Upper lobe of left lung (tissue), 6 donors: ENCODE measurements around the gene SMIM31. TPM values are rescaled to one million over a fixed set of nuclear protein-coding genes. Genes with fewer than 3 reads are reported as not detected.

Source experiments
- ATAC-seq, 2 donors: fragments of 200-7000 bp; cut with Tn5 transposase; one replicate each; pipeline ENCODE4 v1.9.1; 2022; ENCODE audit warnings: mild to moderate bottlenecking in 2 of 2, moderate library complexity in 2 of 2; ENCODE audit not compliant: low FRiP score in 2 of 2
- DNase-seq, 2 donors: peaks; one replicate each; pipeline ENCODE4 v3.0.0-alpha.2; 2019 to 2020
- H3K27ac ChIP-seq, 4 donors: fragments of 200-600 bp; sonication (generic); one replicate each; pipeline ENCODE4 v1.5.1; 2016 to 2019
- H3K27me3 ChIP-seq, 4 donors: fragments of 200-600 bp; sonication (generic); one replicate each; pipeline ENCODE4 v1.5.1; 2017 to 2019
- H3K36me3 ChIP-seq, 4 donors: fragments of 200-600 bp; sonication (generic); one replicate each; pipeline ENCODE4 v1.5.1; 2016 to 2019
- H3K4me1 ChIP-seq, 4 donors: fragments of 200-600 bp; sonication (generic); one replicate each; pipeline ENCODE4 v1.5.1; 2018 to 2019
- H3K4me3 ChIP-seq, 4 donors: fragments of 200-600 bp; sonication (generic); one replicate each; pipeline ENCODE4 v1.5.1; 2017 to 2019; ENCODE audit warnings: mild to moderate bottlenecking in 2 of 4, moderate library complexity in 1 of 4
- H3K9me3 ChIP-seq, 4 donors: fragments of 200-600 bp; sonication (generic); one replicate each; pipeline ENCODE4 v1.5.1; 2018 to 2019
- EP300 ChIP-seq, 4 donors: sonication (generic); formaldehyde crosslinking; IDR thresholded peaks; one replicate each; pipeline ENCODE4 v1.5.1; 2017; ENCODE audit warnings: antibody characterized with exemption in 4 of 4, control low read depth in 2 of 4
- POLR2A ChIP-seq, 4 donors: fragments of 450-650 bp; IDR thresholded peaks; one replicate each; pipeline ENCODE4 v1.5.1; 2016 to 2017; ENCODE audit warnings: antibody characterized with exemption in 4 of 4, mild to moderate bottlenecking in 2 of 4
- POLR2AphosphoS5 ChIP-seq, 2 donors: sonication (generic); formaldehyde crosslinking; IDR thresholded peaks; one replicate each; pipeline ENCODE4 v1.5.1; 2017; ENCODE audit warnings: antibody characterized with exemption in 2 of 2
- WGBS, 2 donors: methylation state at CpG; one replicate each; pipeline ENCODE4 v1.1.5; 2017 to 2018; 5-methylcytosine and 5-hydroxymethylcytosine counted together
- total RNA-seq, 6 donors: library from RNA; depleted of rRNA in 4 of 6; stranded (reverse); fragments of >200 nt in 4 of 6; gene quantifications; one replicate each; pipeline versions ENCODE4 v1.1.0 to v1.2.1, GENCODE V29; 2016 to 2021
- TF ChIP-seq, protein P1 (sequence below), 6 experiments: fragments of 450-650 bp in 4 of 6; fragments of 200-600 bp in 2 of 6; sonication (generic) in 2 of 6; IDR thresholded peaks; one replicate each; pipeline ENCODE4 v1.5.1; 2016 to 2019; ENCODE audit warnings: antibody characterized with exemption in 6 of 6
- donor health status: DM: no; HTN: no; CAD: no; lungs with moderate emphysema.
- donor health status: DM: no; HTN: yes; CAD: no; lungs with severe emphysema.

SMIM31 gene
- total RNA-seq, 6 donors from 2014 or later = 0.11 to 1.7 (median 0.54) TPM; not detected in 2

DNA sequence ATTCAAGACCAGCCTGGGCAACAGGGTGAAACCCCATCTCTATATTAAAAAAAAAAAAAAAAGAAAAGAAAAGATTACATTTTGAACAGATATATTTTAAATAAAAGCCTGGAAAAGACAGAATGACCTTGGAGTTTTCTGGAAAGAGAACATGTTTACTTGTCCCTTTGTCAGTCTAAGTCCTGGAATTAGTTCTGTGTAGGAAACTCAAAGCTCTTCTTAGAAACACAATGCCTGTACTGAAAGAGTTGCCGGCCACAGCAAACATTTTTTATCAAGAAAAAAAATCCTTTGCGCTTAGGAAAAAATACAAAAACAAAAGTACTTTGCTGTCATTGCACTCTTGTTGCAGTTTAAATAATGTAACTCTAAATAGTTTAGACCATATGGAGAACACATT is 59.6 kb downstream of the SMIM31 start:
- no peak for ATAC-seq
- no peak for TF ChIP-seq POLR2A (IDR thresholded peaks at IDR 0.05)
- TF ChIP-seq EP300 (IDR thresholded peaks at IDR 0.05) = no peak
- TF ChIP-seq POLR2AphosphoS5 (IDR thresholded peaks at IDR 0.05) = no peak
- TF ChIP-seq, protein P1, sequence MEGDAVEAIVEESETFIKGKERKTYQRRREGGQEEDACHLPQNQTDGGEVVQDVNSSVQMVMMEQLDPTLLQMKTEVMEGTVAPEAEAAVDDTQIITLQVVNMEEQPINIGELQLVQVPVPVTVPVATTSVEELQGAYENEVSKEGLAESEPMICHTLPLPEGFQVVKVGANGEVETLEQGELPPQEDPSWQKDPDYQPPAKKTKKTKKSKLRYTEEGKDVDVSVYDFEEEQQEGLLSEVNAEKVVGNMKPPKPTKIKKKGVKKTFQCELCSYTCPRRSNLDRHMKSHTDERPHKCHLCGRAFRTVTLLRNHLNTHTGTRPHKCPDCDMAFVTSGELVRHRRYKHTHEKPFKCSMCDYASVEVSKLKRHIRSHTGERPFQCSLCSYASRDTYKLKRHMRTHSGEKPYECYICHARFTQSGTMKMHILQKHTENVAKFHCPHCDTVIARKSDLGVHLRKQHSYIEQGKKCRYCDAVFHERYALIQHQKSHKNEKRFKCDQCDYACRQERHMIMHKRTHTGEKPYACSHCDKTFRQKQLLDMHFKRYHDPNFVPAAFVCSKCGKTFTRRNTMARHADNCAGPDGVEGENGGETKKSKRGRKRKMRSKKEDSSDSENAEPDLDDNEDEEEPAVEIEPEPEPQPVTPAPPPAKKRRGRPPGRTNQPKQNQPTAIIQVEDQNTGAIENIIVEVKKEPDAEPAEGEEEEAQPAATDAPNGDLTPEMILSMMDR (IDR thresholded peaks at IDR 0.05) = no peak
- Histone ChIP-seq H3K4me3 (no peak overlapping the region), H3K27ac (no peak overlapping the region), H3K27me3 (no peaks in the 10 kb centered on the region), H3K4me1 (no peaks in the 10 kb centered on the region), H3K9me3 (no peaks in the 10 kb centered on the region), H3K36me3 (no peaks in the 10 kb centered on the region)
- no peak for DNase-seq
- 71 to 74% methylated on average over 2 of the region's 2 CpGs for WGBS, 2 donors

DNA sequence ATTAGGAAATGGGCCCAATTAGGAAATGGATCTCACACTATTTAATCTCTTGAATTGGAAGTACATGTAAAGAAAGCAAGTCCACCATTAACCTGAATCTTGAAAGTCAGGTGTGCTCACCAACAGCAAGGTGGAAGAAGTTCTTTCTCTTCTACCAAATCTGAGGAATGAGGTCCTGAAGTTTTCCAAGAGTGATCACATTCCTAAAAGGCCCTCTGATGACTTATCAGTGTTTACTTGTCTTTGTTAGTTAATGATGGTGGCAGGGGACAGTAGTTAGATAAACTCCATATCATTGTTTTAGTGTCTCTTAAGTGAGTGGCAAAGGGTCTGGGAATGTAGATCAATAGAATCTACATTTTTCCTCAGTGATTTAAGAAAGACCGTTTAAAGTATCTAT is 61.8 kb downstream of the SMIM31 start:
- Histone ChIP-seq H3K27ac (no peak overlapping the region), H3K4me1 (no peaks in the 10 kb centered on the region), H3K36me3 (no peaks in the 10 kb centered on the region), H3K27me3 (no peaks in the 10 kb centered on the region), H3K4me3 (no peak overlapping the region), H3K9me3 (no peaks in the 10 kb centered on the region)
- WGBS, 2 donors = 59 to 61% methylated on average over 1 of the region's 1 CpG
- TF ChIP-seq, protein P1 (IDR thresholded peaks at IDR 0.05) = no peak
- TF ChIP-seq POLR2AphosphoS5 (IDR thresholded peaks at IDR 0.05) (no peak), POLR2A (IDR thresholded peaks at IDR 0.05) (no peak), EP300 (IDR thresholded peaks at IDR 0.05) (no peak)
- ATAC-seq = no peak
- no peak for DNase-seq

GRCh38 chr4:164819366-164819765 is 65.4 kb downstream of the SMIM31 start:
- ATAC-seq (no peak), DNase-seq (no peak)
- H3K36me3 ChIP-seq = no peaks in the 10 kb centered on the region
- no peaks in the 10 kb centered on the region for H3K27me3 ChIP-seq
- H3K9me3 ChIP-seq = no peaks in the 10 kb centered on the region
- no peak overlapping the region for H3K4me3 ChIP-seq
- no peaks in the 10 kb centered on the region for H3K4me1 ChIP-seq
- no peak overlapping the region for H3K27ac ChIP-seq
- 73 to 98% methylated on average over 1 of the region's 1 CpG for WGBS, 2 donors
- TF ChIP-seq EP300 (IDR thresholded peaks at IDR 0.05) = no peak
- TF ChIP-seq, protein P1 (IDR thresholded peaks at IDR 0.05) = no peak
- no peak for TF ChIP-seq POLR2AphosphoS5 (IDR thresholded peaks at IDR 0.05)

GRCh38 chr4:164821711-164822110 is 67.8 kb downstream of the SMIM31 start:
- no peak for ATAC-seq
- no peak for DNase-seq
- H3K4me1 ChIP-seq = no peaks in the 10 kb centered on the region
- no peaks in the 10 kb centered on the region for H3K9me3 ChIP-seq
- H3K27ac ChIP-seq = no peak overlapping the region
- H3K36me3 ChIP-seq = no peaks in the 10 kb centered on the region
- H3K27me3 ChIP-seq = no peaks in the 10 kb centered on the region
- 60 to 61% methylated on average over 4 of the region's 4 CpGs for WGBS, 2 donors
- H3K4me3 ChIP-seq = no peak overlapping the region
- TF ChIP-seq EP300 (IDR thresholded peaks at IDR 0.05) = no peak
- no peak for TF ChIP-seq POLR2AphosphoS5 (IDR thresholded peaks at IDR 0.05)

GRCh38 chr4:164824581-164824980 is 70.7 kb downstream of the SMIM31 start:
- H3K9me3 ChIP-seq = no peaks in the 10 kb centered on the region
- no peaks in the 10 kb centered on the region for H3K36me3 ChIP-seq
- no peaks in the 10 kb centered on the region for H3K4me1 ChIP-seq
- H3K4me3 ChIP-seq = no peak overlapping the region
- H3K27ac ChIP-seq = no peak overlapping the region
- TF ChIP-seq EP300 (IDR thresholded peaks at IDR 0.05) = no peak
- TF ChIP-seq, protein P1 (IDR thresholded peaks at IDR 0.05) = no peak
- ATAC-seq (no peak), DNase-seq (no peak)
- no peaks in the 10 kb centered on the region for H3K27me3 ChIP-seq
- whole genome bisulfite sequencing, 2 donors = 65 to 72% methylated on average over 4 of the region's 4 CpGs
